GM12878 (cell line): ENCODE results near the gene TCOF1.

Experiments
- GATAD2B ChIP-seq: fragments of 450-650 bp; conservative IDR thresholded peaks from 2 replicates; pipeline ENCODE4 v1.6.1; 2017; ENCODE audit warnings: low read depth, mild to moderate bottlenecking, moderate library complexity
- HDGF ChIP-seq: fragments of 450-650 bp; IDR thresholded peaks from 2 replicates; pipeline ENCODE4 v1.6.1; 2016; ENCODE audit warnings: antibody characterized with exemption
- PAX8 ChIP-seq: fragments of 450-650 bp; IDR thresholded peaks from 2 replicates; pipeline ENCODE4 v1.6.1; 2017; ENCODE audit warnings: mild to moderate bottlenecking, moderate library complexity
- TF ChIP-seq, protein P1 (sequence below), 3 experiments: IDR thresholded peaks in 2 of 3; conservative IDR thresholded peaks in 1 of 3; 2 replicates each; pipeline ENCODE4 v1.5.1; 2011; ENCODE audit warnings: low read depth in 3 of 3, low read length in 3 of 3, mild to moderate bottlenecking in 3 of 3, control low read depth in 2 of 3, moderate library complexity in 2 of 3, inconsistent platforms in 1 of 3, mixed read lengths in 1 of 3; ENCODE audit not compliant: control insufficient read depth in 2 of 3, insufficient read depth in 1 of 3; ENCODE audit errors: extremely low read depth in 1 of 3

DNA sequence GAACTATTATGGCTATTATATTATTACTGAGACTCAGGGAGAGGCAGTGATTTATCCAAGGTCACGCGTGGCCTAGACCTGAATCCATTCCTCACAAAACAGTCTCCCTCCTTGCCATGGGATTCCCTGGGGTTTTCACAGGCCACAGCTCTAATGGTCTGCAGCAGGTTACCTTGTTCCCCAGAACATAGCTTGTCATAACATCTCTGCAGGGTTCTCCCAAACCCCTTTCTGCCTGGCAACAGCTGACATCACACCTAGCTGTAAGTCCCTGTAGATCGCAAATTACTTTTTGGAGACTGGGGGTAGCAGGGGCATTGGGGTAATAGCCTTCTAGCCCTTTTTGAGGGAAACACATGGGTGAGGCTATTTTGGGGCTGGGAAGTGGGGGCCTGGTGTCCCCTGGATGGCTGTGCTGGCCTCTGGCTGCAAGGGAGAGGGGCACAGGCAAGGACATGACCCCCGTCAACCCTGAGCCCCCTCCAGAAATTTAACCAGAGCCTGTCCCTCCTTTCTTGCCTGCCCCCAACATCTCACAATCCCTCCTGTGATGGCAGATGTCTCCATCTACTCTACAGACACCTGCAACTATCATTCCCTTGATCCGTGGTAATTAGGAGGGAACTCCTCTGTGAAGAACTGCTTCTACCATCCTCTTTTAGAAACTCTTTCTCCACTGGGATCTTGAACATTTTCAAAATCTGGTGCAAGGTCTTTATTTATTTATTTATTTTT is 53.9 kb downstream of the TCOF1 start:
- TF ChIP-seq GATAD2B (no peak), PAX8 (no peak; the same call in 1 of the 2 replicates), HDGF (no peak)
- TF ChIP-seq, protein P1, sequence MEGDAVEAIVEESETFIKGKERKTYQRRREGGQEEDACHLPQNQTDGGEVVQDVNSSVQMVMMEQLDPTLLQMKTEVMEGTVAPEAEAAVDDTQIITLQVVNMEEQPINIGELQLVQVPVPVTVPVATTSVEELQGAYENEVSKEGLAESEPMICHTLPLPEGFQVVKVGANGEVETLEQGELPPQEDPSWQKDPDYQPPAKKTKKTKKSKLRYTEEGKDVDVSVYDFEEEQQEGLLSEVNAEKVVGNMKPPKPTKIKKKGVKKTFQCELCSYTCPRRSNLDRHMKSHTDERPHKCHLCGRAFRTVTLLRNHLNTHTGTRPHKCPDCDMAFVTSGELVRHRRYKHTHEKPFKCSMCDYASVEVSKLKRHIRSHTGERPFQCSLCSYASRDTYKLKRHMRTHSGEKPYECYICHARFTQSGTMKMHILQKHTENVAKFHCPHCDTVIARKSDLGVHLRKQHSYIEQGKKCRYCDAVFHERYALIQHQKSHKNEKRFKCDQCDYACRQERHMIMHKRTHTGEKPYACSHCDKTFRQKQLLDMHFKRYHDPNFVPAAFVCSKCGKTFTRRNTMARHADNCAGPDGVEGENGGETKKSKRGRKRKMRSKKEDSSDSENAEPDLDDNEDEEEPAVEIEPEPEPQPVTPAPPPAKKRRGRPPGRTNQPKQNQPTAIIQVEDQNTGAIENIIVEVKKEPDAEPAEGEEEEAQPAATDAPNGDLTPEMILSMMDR (IDR thresholded peaks at IDR 0.05 in 2 of 3, conservative IDR thresholded peaks at IDR 0.05 in 1 of 3; ENCODE audit: control insufficient read depth in 2 of 3, extremely low read depth in 1 of 3, insufficient read depth in 1 of 3, low read depth in 3 of 3, low read length in 3 of 3): no peak
